Activated CD8-positive, alpha-beta memory T cell treated with anti-CD3 and anti-CD28 coated beads, Interleukin-2, amount 50 U/mL, for 1 hour (primary cell): Measurements from ENCODE around the gene LPIN3.

ENCODE experiments used
- DNase-seq: peaks from one replicate; pipeline ENCODE4 v3.0.0-alpha.2; 2020; ENCODE audit errors: extremely low read depth

Gene LPIN3

GRCh38 chr20:41366546-41367392, 26.1 kb downstream of the LPIN3 start, which contains the start of gene EMILIN3:
Gene EMILIN3 (minus strand): TSS chr20:41366818. CDS start chr20:41366634, 184 bp downstream.
- no peak for DNase-seq

- DNase-seq: no peak
These were observed 26.7 kb downstream of the LPIN3 start for GRCh38 chr20:41367393-41367695.

- no peak for DNase-seq
These were observed 27.3 kb downstream of the LPIN3 start for GRCh38 chr20:41367956-41368355.

GRCh38 chr20:41369673-41370072, 29.1 kb downstream of the LPIN3 start:
- no peak for DNase-seq

- no peak for DNase-seq
These were observed 29.6 kb downstream of the LPIN3 start for GRCh38 chr20:41370176-41370575.

- no peak for DNase-seq
These were observed 30.8 kb downstream of the LPIN3 start for GRCh38 chr20:41371371-41371770.

- DNase-seq: no peak
These were observed 32.7 kb downstream of the LPIN3 start for GRCh38 chr20:41373251-41373783.

- DNase-seq: no peak
These were observed 33.6 kb downstream of the LPIN3 start for GRCh38 chr20:41373931-41374920.

GRCh38 chr20:41375846-41376245, 35.2 kb downstream of the LPIN3 start:
- no peak for DNase-seq

- DNase-seq: no peak
These were observed 35.7 kb downstream of the LPIN3 start for GRCh38 chr20:41376349-41376748.

- no peak for DNase-seq
These were observed 36.7 kb downstream of the LPIN3 start for GRCh38 chr20:41377275-41377674.

GRCh38 chr20:41379551-41379950, 38.9 kb downstream of the LPIN3 start:
- DNase-seq: no peak

- no peak for DNase-seq
These were observed 40.1 kb downstream of the LPIN3 start for GRCh38 chr20:41380551-41381193.

- DNase-seq: no peak
These were observed 42.2 kb downstream of the LPIN3 start for GRCh38 chr20:41382791-41383305.

GRCh38 chr20:41386502-41387427, 46.1 kb downstream of the LPIN3 start:
- DNase-seq: no peak

- DNase-seq: no peak
These were observed 46.8 kb downstream of the LPIN3 start for GRCh38 chr20:41387444-41387851.

- DNase-seq: no peak
These were observed 50.3 kb downstream of the LPIN3 start for GRCh38 chr20:41390889-41391288.

- no peak for DNase-seq
These were observed 51.0 kb downstream of the LPIN3 start for GRCh38 chr20:41391587-41392001.

- DNase-seq: no peak
These were observed 51.7 kb downstream of the LPIN3 start for GRCh38 chr20:41392295-41392694.

GRCh38 chr20:41392871-41393704, 52.5 kb downstream of the LPIN3 start:
- DNase-seq: no peak
